ENCODE measurements around the gene DLX1. TPM values are rescaled to one million over a fixed set of nuclear protein-coding genes. Genes with fewer than 3 reads are reported as not detected.
A peak's percentile ranks its signal among the peaks of the same experiment; 100 is the strongest.

Gene DLX1
- total and polyA plus RNA-seq, 2 experiments from 2014 or later, result not detected

GRCh38 chr2:172091000-172091641 lies 5.8 kb downstream of the DLX1 start:
- Mint-ChIP-seq H3K4me3 (peak overlapping the region; percentile 19; the same call in 1 of the 3 replicates), H3K4me1 (peaks cover 63% of the 10 kb centered on the region), H3K27me3 (ENCODE audit: insufficient read depth, low read depth, poor library complexity) (peaks cover 100% of the 10 kb centered on the region), H3K36me3 (ENCODE audit: low read depth) (peaks cover 3% of the 10 kb centered on the region; the same call in 1 of the 3 replicates), H3K9me3 (peaks cover 12% of the 10 kb centered on the region), H3K27ac (no peak overlapping the region)
- no peaks in the 10 kb centered on the region for H3K79me2 ChIP-seq (replicated peaks; ENCODE audit: insufficient read depth)
- peak overlapping the region; percentile 68 for H3K4me2 ChIP-seq
- no peak for ATAC-seq
- peaks cover 55% of the 10 kb centered on the region for H3F3A ChIP-seq (replicated peaks; ENCODE audit: low read depth)
- H4K20me1 ChIP-seq (replicated peaks; ENCODE audit: insufficient read depth), result peaks cover 41% of the 10 kb centered on the region
- H3K4me3 ChIP-seq, result peak overlapping the region; percentile 11; the same call in 1 of the 2 replicates
- H3K27ac ChIP-seq (ENCODE audit: low read depth), result no peak overlapping the region
- peaks cover 100% of the 10 kb centered on the region for H3K27me3 ChIP-seq (ENCODE audit: insufficient read depth)
- no peaks in the 10 kb centered on the region for H3K36me3 ChIP-seq (ENCODE audit: insufficient read depth)
- no peak overlapping the region for H2AFZ ChIP-seq
- no peaks in the 10 kb centered on the region for H3K9me2 ChIP-seq (ENCODE audit: insufficient read depth)
- peak; percentile 47 for DNase-seq (ENCODE audit: low spot score)
- TF ChIP-seq STAT1 (IDR thresholded peaks at IDR 0.05; ENCODE audit: unreplicated experiment) (no peak), EZH2phosphoT487 (IDR thresholded peaks at IDR 0.05; ENCODE audit: unreplicated experiment) (peak; percentile 56), EZH2 (IDR thresholded peaks at IDR 0.05; ENCODE audit: low read depth, unreplicated experiment) (peak; percentile 93)
- H3K4me1 ChIP-seq (ENCODE audit: insufficient read depth), result peaks cover 89% of the 10 kb centered on the region

GRCh38 chr2:172091761-172092566 lies 6.7 kb downstream of the DLX1 start:
- no peak overlapping the region for H3K4me2 ChIP-seq

More at GRCh38 chr2:172091761-172092566, 6.7 kb downstream of the DLX1 start:
- Mint-ChIP-seq H3K36me3 (ENCODE audit: low read depth) (peaks cover 3% of the 10 kb centered on the region; the same call in 1 of the 3 replicates), H3K4me3 (no peak overlapping the region), H3K27me3 (ENCODE audit: insufficient read depth, low read depth, poor library complexity) (peaks cover 100% of the 10 kb centered on the region), H3K9me3 (peaks cover 12% of the 10 kb centered on the region; the same call in 2 of the 3 replicates), H3K4me1 (peaks cover 62% of the 10 kb centered on the region), H3K27ac (no peak overlapping the region)
- Histone ChIP-seq H3K4me1 (ENCODE audit: insufficient read depth) (peaks cover 89% of the 10 kb centered on the region), H4K20me1 (replicated peaks; ENCODE audit: insufficient read depth) (peaks cover 38% of the 10 kb centered on the region), H3F3A (replicated peaks; ENCODE audit: low read depth) (peaks cover 50% of the 10 kb centered on the region), H3K27me3 (ENCODE audit: insufficient read depth) (peaks cover 100% of the 10 kb centered on the region), H3K79me2 (replicated peaks; ENCODE audit: insufficient read depth) (no peaks in the 10 kb centered on the region), H3K36me3 (ENCODE audit: insufficient read depth) (no peaks in the 10 kb centered on the region), H3K9me2 (ENCODE audit: insufficient read depth) (no peaks in the 10 kb centered on the region), H3K4me3 (no peak overlapping the region), H3K27ac (ENCODE audit: low read depth) (no peak overlapping the region), H2AFZ (no peak overlapping the region)
- no peak for ATAC-seq
- peak; percentile 15 for DNase-seq (ENCODE audit: low spot score)
- TF ChIP-seq JUNB (IDR thresholded peaks at IDR 0.05; ENCODE audit: unreplicated experiment), result no peak
- TF ChIP-seq CTCF (conservative IDR thresholded peaks at IDR 0.05; ENCODE audit: low read depth in 2 of 2), result no peak
- TF ChIP-seq EZH2 (IDR thresholded peaks at IDR 0.05; ENCODE audit: low read depth, unreplicated experiment), result peak; percentile 82
- peak; percentile 48 for TF ChIP-seq EZH2phosphoT487 (IDR thresholded peaks at IDR 0.05; ENCODE audit: unreplicated experiment)

Measured in GM23338 (cell line).